GM11168 (cell line): ENCODE measurements around the gene PDK2.

Source experiments
- in situ Hi-C: fragments of 300-500 bp; cut with MboI; formaldehyde crosslinking; loops from one replicate; pipeline ENCODE4 v1.12.0; 2022; ENCODE audit warnings: low sequenced_read_pairs; ENCODE audit not compliant: unreplicated experiment

The PDK2 gene

DNA sequence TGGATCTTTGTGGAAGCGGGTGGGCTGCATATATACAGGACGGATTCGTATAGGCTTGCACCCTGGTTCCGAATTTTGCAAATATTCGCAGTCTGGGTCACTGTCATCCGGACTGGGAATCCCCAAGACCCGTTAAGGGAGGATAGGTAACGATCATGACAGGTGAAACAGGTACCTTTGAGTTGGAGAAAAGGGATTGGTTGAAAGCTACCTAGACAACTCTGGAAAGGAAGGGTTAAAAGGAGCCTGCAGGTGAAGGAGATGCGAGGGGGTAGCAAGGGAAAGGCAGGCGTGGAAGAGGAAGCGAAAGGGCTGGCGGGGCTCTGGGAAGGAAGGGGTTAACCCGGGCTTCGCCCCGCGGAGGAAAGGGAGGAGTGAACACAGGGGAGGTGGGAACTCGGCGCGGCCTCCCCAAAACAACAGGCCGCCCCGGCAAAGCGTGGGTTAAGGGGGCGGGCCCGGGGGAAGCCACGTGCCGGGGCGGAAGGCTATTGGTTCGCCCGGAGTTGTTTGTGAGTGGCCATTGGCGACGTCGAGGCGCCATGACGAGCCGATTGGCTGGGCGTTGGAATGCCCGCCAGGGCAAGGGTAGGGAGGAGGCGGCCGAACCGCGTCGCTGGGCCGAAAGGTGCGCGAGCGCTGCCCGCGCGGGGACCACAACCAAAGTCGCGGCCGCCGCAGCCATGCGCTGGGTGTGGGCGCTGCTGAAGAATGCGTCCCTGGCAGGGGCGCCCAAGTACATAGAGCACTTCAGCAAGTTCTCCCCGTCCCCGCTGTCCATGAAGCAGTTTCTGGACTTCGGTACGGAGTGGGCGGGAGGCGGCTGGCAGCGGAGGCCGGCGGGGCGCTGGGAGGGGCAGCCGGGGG is at the start of gene PDK2:
TSS of gene PDK2 (plus strand) at position 599 of the 867 bp plus-strand sequence. CDS start at position 684, 85 bp downstream.
- in situ Hi-C loops: loop anchor here (5.0 kb wide), 1 partner anchor 58 kb away; no protein-coding TSS in a partner anchor

DNA sequence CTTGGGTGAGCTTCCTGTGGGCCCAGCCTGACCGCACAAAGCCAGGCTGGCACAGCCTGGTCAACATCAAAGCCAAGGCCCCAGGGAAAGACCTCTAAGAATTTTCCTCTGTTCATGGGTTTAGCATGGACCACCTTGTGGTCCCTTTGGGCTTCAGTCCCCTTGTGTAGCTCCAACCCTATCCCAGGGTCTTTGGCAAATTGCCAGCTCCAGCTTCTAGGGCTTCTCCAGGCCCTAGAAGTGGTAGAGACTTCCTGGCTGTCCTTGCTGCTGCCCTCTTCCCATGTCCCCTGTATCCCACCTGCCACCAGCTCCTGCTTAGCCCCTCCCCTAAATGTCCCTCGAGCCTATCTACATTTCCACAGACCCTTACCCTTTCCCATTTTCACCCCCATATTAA is 49.0 kb upstream of the PDK2 start:
- in situ Hi-C loops: no loop called here

DNA sequence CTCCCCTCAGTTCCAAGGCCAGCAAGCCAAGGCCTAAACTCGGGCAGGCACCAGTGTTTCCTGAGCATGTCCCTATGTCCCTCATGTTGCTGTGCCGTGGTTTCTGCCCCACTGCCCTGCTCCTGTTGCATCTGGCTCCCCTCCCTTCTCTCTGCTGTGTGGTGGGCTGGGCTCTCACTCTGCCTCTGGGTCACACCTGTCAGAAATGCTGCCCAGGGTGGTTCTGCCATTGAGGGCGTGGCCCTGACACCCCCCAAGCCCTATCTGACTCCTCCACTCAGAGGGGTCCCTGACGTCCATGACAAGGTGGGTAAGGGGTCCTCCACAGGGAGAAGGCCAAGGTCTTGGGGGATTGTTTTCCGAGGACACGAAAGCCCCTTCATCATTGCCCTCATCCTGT is 48.5 kb upstream of the PDK2 start:
- in situ Hi-C loops: no loop called here

DNA sequence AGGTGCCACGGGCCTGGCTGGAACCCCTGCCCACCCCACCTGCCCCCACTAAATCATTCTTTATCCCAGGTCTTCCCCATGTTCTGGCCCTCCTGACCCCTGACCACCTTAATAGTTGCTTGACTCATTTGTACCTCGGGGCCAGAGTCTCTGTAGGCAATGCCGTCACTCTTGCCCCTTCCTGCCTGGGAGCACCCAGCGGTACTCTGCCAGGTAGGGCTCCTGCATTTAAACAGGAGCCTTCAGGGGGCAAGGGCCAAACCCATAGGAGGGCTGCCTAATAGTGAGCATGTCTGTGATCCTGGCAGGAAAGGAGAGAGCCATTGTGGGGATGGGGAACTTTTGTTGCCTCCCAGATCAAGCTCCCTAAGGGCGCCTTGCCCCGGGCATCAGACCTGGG is 48.1 kb upstream of the PDK2 start:
- in situ Hi-C loops: no loop called here

DNA sequence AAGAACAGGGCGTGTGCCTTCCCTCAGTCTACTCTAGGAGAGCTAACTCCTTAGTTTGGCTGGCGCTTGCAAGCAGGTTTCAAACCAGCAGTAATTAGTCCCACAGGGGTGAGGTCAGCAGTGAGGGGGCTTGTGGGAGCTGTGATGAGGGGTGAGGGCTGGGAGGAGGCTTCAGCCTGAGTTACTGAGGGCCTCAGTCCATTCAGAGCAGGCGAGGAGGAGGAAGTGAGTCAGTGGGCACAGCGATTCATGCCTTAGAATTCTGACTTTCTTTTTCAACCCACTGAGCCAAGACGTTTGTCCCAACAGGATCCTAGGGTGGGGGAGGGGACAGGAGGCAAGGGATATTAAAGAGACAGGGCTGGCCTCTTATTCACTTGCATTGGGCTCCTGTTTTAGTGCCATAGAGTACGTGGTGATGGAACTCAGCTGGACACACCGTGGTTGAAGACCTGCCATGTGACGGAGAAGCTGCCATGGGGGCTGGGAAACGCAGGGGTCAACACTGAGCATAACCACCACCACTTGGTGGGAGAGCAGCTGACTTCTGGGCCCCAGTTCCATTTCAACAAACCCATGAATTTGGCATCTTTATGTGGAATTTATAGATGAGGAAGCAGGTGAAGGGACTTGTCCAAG is 47.5 kb upstream of the PDK2 start:
- in situ Hi-C loops: no loop called here

DNA sequence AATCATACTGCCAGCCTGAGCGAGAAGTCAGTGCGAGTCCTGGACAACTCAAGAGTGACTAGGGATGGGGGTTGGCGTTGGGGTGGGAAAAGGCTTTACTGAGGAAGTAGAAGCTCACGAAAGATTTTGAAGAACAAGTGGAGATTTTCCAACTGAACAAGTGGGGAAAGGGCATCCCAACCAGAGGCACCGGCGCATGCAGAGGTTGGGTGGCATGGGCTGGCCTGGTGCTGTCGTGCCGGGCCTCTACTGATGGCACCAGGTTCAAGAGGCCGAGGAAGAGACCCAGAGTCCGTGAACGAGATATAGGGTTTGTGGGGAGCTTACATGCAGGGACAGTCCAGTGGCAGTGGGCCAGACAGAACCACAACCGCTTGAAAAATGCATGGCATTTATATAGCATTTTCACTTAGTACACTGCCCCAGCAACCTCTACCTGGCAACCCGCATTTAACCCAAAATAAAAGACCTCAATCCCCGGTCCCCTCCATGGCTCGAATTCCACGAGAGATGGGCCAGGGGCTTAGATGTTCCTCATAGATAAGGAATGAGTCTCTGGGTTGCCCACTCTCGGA is 46.9 kb upstream of the PDK2 start:
- in situ Hi-C loops: no loop called here

DNA sequence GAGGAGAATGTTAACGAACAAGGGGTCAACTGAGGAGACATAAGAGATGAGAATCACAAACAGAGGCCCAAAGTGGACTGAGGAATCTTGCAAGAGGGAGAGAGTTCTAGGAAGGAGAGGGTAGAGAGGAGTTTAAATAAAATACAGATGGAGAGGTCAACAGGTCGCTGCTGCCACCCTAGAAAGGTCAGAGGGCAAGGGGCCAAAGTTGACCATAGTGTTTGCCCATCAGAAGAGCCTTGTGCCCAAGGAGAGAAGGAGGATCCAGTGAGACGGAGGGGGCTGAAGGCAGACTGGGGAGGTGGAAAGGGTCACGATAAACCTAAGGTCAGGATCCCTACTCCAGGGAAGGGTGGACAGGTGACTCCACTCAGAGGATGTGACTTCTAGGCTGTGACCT is 46.2 kb upstream of the PDK2 start:
- in situ Hi-C loops: no loop called here

DNA sequence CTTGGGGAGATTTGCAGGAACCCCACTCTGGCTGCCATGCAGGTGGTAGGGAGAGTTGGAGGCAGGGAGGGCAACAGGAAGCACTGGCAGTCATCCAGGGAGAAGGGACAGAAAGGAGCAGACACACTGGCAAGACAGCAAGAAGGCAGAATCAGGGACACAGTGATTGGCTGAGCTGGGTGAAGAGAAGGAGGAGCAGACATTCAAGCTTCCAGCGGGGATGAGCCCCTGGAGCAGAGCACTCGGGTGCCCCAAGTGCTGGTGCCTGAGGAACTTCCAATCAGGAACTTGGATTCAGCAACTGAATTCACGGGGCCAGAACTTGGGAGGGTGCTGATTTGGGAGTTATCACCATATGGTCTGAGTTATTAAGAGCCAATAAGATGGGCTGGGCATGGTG is 45.5 kb upstream of the PDK2 start:
- in situ Hi-C loops: no loop called here

DNA sequence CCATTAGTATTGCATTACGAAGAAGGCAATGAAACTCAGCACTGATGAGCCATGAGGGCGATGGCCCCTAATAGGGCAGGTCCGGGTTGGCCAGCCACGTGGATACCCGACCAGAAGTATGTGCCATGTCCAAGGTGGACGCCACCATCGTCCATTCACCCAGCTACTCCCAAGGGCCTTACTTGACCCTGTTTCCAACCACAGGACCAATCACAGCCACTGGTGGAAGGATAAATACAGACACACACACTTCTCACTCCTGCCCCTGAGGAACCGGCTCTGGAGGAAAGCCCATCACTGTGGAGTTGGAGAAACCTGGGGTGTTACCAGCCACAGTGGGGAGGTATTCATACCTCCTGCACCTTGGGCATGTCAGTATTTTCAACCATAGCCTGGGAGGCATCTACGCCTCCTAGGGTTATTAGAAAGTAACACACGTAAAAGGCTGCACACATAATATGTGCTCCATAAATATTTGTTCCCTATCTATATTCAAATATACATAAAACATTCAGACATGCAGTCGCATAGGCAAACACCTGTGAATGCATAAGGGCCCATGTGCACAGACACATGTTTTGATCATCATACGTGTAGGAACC is 44.6 kb upstream of the PDK2 start:
- in situ Hi-C loops: no loop called here

DNA sequence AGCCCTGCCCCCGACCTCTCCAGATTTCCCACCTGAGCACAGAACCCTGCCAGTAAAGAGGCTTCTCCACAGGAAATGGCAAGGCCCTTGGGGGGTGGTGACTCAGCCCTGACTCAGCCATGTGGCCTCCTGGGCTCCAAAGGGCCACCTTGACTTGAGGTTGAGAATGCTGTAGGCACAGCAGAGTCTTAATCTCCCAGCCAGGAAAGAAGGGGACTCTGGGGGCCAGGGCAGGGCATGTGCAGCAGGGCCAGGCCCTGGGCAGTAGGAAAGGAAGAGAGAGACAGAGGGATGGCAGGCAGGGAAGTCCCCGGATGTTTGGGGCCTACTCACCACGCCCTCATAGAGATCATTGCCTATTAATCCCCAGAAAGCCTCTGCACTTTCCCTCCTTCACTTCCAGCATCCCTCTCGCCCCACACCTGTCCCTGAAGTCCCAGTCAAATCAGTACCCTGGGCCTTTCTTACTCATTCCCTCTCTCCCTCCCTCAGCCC is 44.0 kb upstream of the PDK2 start:
- in situ Hi-C loops: no loop called here

DNA sequence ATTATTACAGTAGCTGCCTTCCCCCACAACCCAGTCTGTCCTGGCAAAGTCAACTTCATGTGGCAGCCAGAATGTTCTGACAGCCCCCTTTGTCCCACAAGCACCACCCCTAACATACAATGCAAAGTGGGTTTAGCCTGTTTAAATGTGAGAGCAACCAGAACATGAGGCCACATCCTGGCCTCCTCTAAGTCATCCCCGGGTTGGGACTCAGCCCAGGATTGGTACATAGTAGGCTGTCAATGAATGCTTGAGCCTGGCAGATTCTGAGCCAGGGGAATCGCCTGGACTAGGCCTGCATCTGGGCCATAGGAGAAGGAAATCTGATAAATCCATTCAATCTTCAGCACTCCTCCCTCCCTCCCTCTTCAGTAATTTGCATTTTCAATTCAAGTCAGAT is 43.5 kb upstream of the PDK2 start:
- in situ Hi-C loops: no loop called here

DNA sequence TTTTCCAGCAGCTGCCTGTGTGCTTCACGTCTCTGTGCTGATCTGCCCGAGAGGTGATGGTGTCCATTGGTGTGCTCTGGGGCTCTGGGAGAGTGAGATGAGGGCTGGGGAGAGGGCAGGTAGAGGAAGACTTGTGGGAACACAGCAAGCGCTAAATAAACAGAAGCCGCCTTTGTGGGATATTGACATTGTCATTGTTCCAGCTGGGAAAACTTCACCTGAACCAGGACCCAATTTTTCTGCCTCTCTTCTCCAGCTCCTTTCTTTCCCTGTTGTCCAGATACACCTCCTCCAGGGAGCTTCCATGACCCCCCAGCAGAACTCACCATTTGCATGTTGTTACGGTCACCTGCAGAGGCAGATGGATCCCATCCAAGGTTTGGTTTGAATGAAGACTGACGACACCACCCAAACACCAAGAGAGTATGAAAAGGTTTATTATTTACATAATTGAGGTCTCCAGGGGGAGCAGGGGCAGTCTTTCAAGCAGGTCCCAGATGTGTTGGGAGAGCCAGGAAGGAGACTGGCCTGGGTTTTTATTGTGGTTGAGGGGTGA is 42.8 kb upstream of the PDK2 start:
- in situ Hi-C loops: no loop called here

DNA sequence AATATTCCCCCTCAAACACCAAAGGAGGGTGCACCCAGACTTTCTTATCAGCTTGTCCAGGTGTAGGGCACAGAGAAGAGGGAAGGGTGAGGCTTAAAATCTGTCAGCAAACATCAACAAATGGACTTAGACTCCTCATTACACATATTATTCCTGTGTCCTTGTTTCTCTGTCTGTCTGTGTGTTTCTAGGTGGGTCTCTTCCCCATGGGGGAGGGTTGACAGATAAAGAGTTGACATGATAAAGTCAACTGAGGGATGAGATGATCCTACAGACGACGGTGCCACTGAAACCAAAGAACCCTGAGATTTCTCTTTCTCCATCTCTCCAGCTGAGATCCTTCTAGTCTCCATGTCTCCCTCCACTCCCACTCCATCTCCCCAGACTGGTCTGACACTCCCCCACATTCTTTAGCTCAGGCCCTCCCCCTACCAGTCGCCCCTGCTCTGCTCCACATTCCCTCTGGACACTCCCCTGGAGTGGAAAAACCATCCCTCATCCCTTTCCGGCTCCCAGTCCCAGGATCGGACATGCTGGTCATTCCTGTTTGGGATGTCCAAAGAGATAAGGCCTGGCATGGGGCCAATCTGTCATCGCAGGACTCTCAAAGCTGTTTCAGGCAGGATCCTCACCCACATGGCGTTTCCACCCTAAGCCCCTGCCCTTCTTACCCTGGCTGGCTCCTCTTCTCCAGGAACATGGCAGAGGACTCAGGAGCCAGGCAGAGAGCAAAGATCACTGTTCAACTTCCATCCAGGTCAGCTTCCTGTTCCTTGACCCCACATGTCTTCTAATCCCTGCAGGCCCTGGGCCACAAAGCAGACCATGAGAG is 42.1 kb upstream of the PDK2 start:
- in situ Hi-C loops: no loop called here

DNA sequence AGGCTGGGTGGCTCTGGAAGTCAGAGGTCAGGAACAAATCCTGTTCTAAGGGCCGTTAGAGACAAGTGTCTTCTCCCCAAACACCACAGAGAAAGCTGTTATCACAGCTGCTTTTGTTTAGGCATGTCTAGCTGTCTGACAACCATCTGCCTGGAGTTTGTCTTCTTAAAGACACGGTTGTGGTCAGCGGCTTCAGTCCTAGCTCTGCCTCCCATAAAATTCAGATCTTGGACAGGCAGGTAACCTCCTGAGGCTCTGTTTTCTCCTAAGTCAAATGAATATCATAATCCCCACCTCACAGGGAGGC is 41.5 kb upstream of the PDK2 start:
- in situ Hi-C loops: no loop called here

DNA sequence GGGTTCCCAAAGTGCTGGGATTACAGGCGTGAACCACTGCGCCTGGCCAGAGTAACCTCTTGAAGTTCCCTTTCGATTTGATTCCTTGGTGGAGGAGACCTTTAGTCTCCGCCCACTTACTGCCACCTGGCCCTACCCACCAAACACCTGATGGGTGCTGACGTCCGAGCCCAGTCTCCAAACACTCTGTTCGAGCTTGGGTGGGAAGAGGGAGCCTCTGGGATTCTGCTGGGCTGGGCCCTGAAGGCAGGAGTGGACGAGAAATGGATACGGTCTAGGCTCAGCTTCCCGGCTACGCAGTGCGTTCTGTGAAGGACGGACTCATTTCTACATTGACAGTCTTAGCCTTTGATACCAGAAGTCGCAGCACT is 40.1 kb upstream of the PDK2 start:
- in situ Hi-C loops: no loop called here

DNA sequence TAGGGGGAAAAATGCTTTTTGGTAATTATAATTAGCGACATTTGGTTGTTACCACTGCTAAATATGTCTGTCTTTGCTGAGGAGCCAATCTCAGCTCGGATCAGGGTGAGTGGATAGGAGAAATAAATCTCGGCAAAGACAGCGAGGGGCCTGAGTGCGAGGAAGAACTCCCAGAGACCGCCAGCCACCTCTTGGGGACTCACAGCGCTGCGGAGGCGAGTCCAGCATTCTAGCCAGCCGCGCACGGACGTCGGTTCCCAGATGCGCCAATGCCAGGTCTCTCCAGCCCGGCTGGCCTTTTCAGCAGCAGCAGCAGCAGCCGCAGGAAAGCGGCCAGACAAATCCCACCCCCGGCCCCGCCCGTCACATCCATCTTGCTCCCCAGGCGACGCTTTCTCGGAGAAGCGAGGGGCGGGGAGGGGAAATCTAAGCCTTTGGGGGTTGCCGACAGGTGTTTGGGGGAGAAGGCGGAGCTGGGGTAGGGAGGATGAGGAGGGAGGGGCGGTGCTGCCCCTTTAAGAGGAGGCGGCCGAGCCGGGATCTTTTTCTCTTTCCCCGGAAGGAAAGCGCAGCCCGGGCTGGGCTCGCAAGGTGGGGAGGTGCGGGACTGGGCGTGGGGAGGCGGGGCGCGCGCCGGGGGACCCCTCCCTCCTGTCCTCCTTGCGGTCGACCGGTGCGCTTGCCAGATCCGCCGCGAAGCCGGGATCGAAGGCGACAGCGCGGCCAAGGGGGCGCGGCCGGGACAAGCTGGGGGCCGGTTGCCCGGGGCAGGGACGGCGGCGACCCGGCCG is 39.5 kb upstream of the PDK2 start, which contains the start of gene ITGA3:
TSS of gene ITGA3 (plus strand) at position 685 of the 791 bp plus-strand sequence. CDS start 330 bp downstream, outside the sequence.
- in situ Hi-C loops: no loop called here

DNA sequence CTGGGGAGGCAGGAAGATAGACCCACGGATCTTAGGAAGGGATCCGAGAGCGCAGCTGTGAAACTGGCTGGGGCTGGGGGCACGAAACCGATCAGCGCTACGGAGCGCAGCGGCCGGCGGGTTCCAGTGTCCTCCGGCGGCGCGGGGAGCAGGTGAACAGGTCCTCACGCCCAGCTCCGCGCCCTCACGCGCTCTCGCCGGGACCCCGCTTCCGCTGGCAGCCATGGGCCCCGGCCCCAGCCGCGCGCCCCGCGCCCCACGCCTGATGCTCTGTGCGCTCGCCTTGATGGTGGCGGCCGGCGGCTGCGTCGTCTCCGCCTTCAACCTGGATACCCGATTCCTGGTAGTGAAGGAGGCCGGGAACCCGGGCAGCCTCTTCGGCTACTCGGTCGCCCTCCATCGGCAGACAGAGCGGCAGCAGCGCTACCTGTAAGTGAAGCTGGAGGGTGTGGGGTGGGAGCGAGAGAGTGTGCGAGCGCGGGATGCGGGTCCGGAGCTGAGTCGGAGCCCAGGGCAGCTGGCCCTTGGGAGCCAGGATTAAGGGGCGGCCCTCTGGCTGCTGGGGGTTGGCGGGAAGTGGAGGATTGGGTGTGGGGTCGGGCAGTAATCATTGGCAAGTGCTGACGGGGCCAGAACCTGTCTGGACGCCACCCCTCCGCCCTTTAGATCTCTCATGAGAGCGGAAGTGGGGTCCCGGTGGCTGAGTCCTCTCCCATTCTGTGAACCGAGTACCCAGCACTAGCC is 38.8 kb upstream of the PDK2 start:
- in situ Hi-C loops: no loop called here

DNA sequence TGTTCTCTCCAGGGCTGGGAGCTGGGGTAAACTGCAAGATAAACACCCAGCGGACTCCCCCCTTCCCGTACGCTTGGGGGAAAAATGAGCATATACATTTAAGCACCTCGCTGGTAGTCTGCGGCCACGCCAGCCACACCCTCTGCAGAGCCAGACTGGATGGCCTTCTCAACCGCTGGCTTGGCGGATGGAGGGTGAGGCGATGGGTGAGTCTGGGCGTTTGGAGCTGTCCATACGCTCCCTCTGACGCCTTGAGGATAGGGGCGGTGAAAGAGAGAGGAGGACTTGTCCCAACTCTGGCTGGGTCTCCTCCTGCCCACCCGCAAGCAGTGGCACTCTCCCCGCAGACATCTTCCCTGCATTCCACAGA is 38.2 kb upstream of the PDK2 start:
- in situ Hi-C loops: no loop called here
